Measurements from ENCODE around the gene ARMS2. TPM values are rescaled to one million over a fixed set of nuclear protein-coding genes. Genes with fewer than 3 reads are reported as not detected.

The ARMS2 gene
- total and polyA plus RNA-seq, 2 of the 13 experiments (the other 11 are each of a cell fraction or from before 2014, with no cell fraction given), result not detected

DNA sequence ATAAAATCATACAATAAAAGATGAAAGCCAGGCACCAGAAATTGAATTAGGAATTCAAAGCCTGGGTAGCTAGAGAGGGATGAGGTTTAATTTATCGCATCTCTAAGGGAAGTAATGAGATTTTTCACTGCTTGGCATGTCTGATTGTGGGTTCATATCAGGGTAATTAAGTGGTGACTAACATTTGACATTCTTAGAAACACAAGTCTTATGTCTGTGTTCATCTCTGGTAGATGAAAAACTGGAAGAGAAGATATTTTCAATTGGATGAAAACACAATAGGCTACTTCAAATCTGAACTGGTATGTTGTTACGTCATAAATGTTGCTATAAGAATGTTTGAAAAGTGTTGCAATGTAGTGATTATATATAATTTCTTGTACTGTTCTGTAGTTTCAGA lies 36.8 kb upstream of the ARMS2 start:
- ATAC-seq, result no peak
- no TSS peak for BruUV-seq (replicated peaks)
- Histone ChIP-seq H3K27me3 (ENCODE audit: control insufficient read depth in 1 of 2, insufficient read depth in 2 of 2, low read length in 2 of 2) (no peaks in the 10 kb centered on the region), H4K20me1 (ENCODE audit: insufficient read depth, low read length) (no peaks in the 10 kb centered on the region), H3K9me3 (ENCODE audit: low read length) (no peaks in the 10 kb centered on the region), H3K4me3 (replicated peaks in 1 of 3; ENCODE audit: insufficient read depth in 1 of 3, low read depth in 2 of 3, low read length in 3 of 3) (no peak overlapping the region), H2AFZ (ENCODE audit: low read length) (no peak overlapping the region), H3K27ac (ENCODE audit: extremely low read length, insufficient read depth, low read length) (no peak overlapping the region), H3K79me2 (ENCODE audit: insufficient read depth, low read length) (no peaks in the 10 kb centered on the region), H3K4me1 (ENCODE audit: insufficient read depth, low read length) (peaks cover 6% of the 10 kb centered on the region; the same call in 1 of the 2 replicates), H3K4me2 (ENCODE audit: low read depth, low read length) (no peak overlapping the region), H3K9ac (ENCODE audit: insufficient read depth, low read depth, low read length) (no peak overlapping the region), H3K36me3 (replicated peaks in 1 of 2; ENCODE audit: control insufficient read depth in 1 of 2, insufficient read depth in 2 of 2, low read length in 2 of 2) (peaks cover 29 to 66% of the 10 kb centered on the region in 2 experiments)
- WGBS (ENCODE audit: low lambda C conversion rate), result 100% methylated on average over 2 of the region's 2 CpGs
- ChIA-PET POLR2A (no interaction called here), CTCF (ENCODE audit: low intra/inter-chr PET ratio, low total read pairs) (no interaction called here)
- intact Hi-C loops (cut with micrococcal nuclease; ENCODE audit: unreplicated experiment) (no loop called here), in situ Hi-C loops (cut with HindIII; ENCODE audit: extremely low pct_ligation_motif_present, low pct_unique_long_range_greater_than_20kb) (no loop called here)
- no peak for DNase-seq (ENCODE audit: low spot score)
- no peak for FAIRE-seq
- TF ChIP-seq KLF12 (CRISPR knock-in tag; IDR thresholded peaks at IDR 0.05; ENCODE audit: borderline replicate concordance) (no peak), TBX2 (CRISPR knock-in tag; IDR thresholded peaks at IDR 0.05; ENCODE audit: borderline replicate concordance) (no peak), CEBPB (IDR thresholded peaks at IDR 0.05; ENCODE audit: borderline replicate concordance, low read depth, low read length) (peak; percentile 32; the same call in 1 of the 2 replicates), RBFOX2 (IDR thresholded peaks at IDR 0.05; ENCODE audit: low read depth, low read length) (no peak), ZNF256 (CRISPR knock-in tag; conservative IDR thresholded peaks at IDR 0.05) (no peak), KLF9 (CRISPR knock-in tag; IDR thresholded peaks at IDR 0.05; ENCODE audit: low read depth) (no peak), JARID2 (CRISPR knock-in tag; IDR thresholded peaks at IDR 0.05; ENCODE audit: insufficient replicate concordance) (no peak)

DNA sequence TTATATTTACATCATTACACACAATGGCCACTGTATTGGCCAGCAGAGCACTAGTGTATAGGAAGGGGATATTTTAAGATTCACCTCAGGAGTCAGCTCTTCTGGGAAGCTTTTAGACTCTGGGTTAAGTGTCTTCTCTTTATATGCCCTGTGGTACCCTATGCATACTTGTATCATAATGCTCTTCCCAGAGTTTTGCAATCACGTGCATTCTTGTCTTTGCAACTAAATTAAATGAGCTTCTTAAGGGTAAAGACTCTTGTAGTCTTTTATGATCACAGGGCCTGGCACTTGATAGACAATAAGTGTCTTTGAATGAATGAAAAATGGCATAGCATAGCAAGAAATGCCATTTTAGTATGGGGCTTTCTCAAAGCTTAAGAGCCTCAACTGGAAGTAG lies 35.4 kb upstream of the ARMS2 start:
- intact Hi-C loops (cut with micrococcal nuclease; ENCODE audit: unreplicated experiment) (no loop called here), in situ Hi-C loops (cut with HindIII; ENCODE audit: extremely low pct_ligation_motif_present, low pct_unique_long_range_greater_than_20kb) (no loop called here)
- TF ChIP-seq, protein P1, sequence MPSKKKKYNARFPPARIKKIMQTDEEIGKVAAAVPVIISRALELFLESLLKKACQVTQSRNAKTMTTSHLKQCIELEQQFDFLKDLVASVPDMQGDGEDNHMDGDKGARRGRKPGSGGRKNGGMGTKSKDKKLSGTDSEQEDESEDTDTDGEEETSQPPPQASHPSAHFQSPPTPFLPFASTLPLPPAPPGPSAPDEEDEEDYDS (CRISPR knock-in tag; IDR thresholded peaks at IDR 0.05), result no peak
- TF ChIP-seq ZNF746 (CRISPR knock-in tag; IDR thresholded peaks at IDR 0.05), result no peak
- no peak for TF ChIP-seq ZFAT (CRISPR knock-in tag; conservative IDR thresholded peaks at IDR 0.05)
- TF ChIP-seq SRSF9 (IDR thresholded peaks at IDR 0.05; ENCODE audit: borderline replicate concordance, insufficient read depth, low read depth, low read length, poor library complexity, severe bottlenecking), result no peak
- TF ChIP-seq, protein P2, sequence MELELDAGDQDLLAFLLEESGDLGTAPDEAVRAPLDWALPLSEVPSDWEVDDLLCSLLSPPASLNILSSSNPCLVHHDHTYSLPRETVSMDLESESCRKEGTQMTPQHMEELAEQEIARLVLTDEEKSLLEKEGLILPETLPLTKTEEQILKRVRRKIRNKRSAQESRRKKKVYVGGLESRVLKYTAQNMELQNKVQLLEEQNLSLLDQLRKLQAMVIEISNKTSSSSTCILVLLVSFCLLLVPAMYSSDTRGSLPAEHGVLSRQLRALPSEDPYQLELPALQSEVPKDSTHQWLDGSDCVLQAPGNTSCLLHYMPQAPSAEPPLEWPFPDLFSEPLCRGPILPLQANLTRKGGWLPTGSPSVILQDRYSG (CRISPR knock-in tag; IDR thresholded peaks at IDR 0.05), result no peak
- TF ChIP-seq ZNF160 (CRISPR knock-in tag; IDR thresholded peaks at IDR 0.05), result no peak
- no peak for TF ChIP-seq ZNF563 (CRISPR knock-in tag; IDR thresholded peaks at IDR 0.05)
- no peak for TF ChIP-seq HNF4G (IDR thresholded peaks at IDR 0.05; ENCODE audit: borderline replicate concordance, low read depth, low read length)
- no peak for TF ChIP-seq HNF4G (CRISPR knock-in tag; IDR thresholded peaks at IDR 0.05; ENCODE audit: borderline replicate concordance, low read depth)
- no peak for TF ChIP-seq ZNF761 (CRISPR knock-in tag; conservative IDR thresholded peaks at IDR 0.05)
- TF ChIP-seq FLYWCH1 (CRISPR knock-in tag; IDR thresholded peaks at IDR 0.05), result no peak
- Histone ChIP-seq H4K20me1 (ENCODE audit: insufficient read depth, low read length) (no peaks in the 10 kb centered on the region), H3K4me3 (replicated peaks in 1 of 3; ENCODE audit: insufficient read depth in 1 of 3, low read depth in 2 of 3, low read length in 3 of 3) (no peak overlapping the region), H3K27me3 (ENCODE audit: control insufficient read depth in 1 of 2, insufficient read depth in 2 of 2, low read length in 2 of 2) (no peaks in the 10 kb centered on the region), H2AFZ (ENCODE audit: low read length) (no peak overlapping the region), H3K79me2 (ENCODE audit: insufficient read depth, low read length) (no peaks in the 10 kb centered on the region), H3K4me2 (ENCODE audit: low read depth, low read length) (no peak overlapping the region), H3K27ac (ENCODE audit: extremely low read length, insufficient read depth, low read length) (no peak overlapping the region), H3K9me3 (ENCODE audit: low read length) (no peaks in the 10 kb centered on the region), H3K4me1 (ENCODE audit: insufficient read depth, low read length) (peaks cover under 1% of the 10 kb centered on the region; the same call in 1 of the 2 replicates), H3K36me3 (replicated peaks in 1 of 2; ENCODE audit: control insufficient read depth in 1 of 2, insufficient read depth in 2 of 2, low read length in 2 of 2) (peaks cover 27 to 64% of the 10 kb centered on the region in 2 experiments), H3K9ac (ENCODE audit: insufficient read depth, low read depth, low read length) (no peak overlapping the region)
- BruUV-seq (replicated peaks), result no TSS peak
- no peak for FAIRE-seq
- CTCF ChIA-PET (ENCODE audit: low intra/inter-chr PET ratio, low total read pairs), result no interaction called here
- POLR2A ChIA-PET, result interaction anchor here (0.8 kb wide), 1 partner anchor 109 kb away, joined by 3 read pairs; no protein-coding TSS in a partner anchor
- whole genome bisulfite sequencing (ENCODE audit: low lambda C conversion rate), result 96% methylated on average over 1 of the region's 1 CpG
- DNase-seq (ENCODE audit: low spot score), result no peak
- no peak for ATAC-seq

Data from HepG2 (cell line).